Stimulated activated CD8-positive, alpha-beta memory T cell treated with anti-CD3 and anti-CD28 coated beads, Interleukin-7, amount 100 ng/mL, for 1 hour (primary cell): ENCODE data around the gene COL23A1.
"Not testable (repeated sequence)": the region's sequence is repeated elsewhere in the genome, so short reads cannot be mapped to it uniquely, and the experiment has no call there.

Experiments used
- DNase-seq, 2 donors: peaks; one replicate each; pipeline ENCODE4 v3.0.0-alpha.2; 2020; ENCODE audit warnings: low read depth in 2 of 2

COL23A1 gene

DNA sequence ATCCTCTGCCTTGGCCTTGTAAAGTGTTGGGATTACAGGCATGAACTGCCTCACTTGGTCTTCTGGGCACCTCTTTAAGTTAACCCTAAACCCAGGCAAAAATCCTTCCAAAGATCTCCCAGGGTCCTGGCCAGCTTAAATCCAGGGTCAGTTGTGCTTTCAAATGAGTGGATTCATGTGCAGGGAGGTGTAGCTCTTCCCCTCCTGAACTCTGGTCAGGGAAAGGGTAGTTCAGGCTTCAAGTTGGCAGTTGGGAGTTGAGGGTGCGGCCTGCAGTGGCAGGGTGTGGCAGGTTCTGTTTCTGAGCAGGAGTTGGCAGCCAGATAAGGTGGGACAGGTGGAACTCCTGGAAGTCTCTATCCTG, 382.3 kb downstream of the COL23A1 start:
- DNase-seq, result no peak

DNA sequence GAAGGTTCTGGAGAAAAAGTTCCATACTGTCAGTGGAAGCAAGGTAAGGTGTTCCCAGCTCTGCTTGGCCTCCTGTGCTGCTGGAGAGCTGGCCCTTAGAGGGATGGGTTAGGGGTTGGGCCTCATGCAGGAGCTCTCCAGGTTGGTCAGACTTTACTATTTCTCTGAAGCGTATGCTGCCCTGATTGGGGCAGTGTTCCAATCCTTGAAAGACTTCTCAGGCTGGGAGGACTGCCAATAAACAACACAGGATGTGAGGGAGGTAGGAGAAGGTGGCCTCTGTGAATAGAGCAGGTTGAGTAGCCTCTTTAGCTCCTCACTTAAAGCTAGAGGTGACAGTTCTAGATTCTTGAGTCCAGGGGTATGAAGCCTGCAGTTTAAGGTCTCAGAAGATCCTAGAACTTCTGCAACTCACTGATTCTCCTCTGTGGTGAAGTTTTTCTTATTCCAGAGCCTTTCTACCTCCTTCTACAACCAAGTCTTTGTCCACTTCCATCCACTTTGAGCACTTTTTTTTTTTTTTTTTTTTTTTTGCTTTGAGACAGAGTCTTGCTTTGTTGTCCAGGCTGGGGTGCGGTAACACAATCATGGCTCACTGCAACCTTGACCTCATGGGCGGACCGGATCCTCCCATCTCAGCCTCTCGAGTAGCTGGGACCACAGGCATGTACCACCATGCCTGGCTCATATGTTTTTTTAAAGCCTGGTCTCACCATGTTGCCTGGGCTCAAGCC, 382.8 kb downstream of the COL23A1 start:
- DNase-seq, result no peak

DNA sequence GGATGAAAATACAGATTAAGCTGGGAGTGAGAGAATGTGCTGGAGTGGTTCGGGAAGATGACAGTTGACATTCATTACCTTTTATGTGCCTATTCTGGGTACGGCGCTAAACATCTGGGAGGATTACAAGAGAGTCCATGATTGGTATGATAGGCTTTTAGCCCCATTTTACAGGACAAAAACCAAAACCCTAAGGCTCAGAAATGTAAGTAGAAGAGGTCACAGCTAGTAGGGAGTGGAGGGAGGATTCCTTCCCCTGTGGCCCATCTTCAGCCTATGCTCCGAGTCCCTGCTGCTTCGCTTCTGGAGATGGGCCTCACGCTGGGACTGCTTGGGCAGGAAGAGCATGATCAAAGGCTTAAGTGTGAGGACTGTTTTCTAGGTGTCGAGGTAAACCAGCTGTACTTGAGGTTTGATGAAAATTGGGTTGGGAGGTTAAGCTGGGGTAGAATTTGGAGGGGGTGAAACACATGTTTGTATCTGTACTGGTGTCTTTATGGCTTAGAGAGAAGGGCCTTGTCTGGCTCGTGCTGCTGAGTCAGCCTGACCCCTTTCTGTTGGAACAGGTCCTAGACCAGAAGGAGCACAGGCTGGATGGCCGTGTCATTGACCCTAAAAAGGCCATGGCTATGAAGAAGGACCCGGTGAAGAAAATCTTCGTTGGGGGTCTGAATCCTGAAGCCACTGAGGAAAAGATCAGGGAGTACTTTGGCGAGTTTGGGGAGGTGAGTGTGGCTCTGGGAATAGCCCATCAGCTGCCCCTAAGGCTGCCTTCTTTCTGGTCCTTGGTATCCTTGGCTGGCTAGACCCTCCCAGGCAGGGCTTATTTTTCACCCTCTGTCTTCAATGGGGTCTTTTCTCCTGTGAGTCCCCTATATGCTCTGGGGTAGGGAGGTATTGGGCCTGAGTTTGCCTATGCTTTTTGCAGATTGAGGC, 383.8 kb downstream of the COL23A1 start:
- DNase-seq, result no peak

GRCh38 chr5:178205749-178206047, 384.5 kb downstream of the COL23A1 start:
- no peak for DNase-seq

DNA sequence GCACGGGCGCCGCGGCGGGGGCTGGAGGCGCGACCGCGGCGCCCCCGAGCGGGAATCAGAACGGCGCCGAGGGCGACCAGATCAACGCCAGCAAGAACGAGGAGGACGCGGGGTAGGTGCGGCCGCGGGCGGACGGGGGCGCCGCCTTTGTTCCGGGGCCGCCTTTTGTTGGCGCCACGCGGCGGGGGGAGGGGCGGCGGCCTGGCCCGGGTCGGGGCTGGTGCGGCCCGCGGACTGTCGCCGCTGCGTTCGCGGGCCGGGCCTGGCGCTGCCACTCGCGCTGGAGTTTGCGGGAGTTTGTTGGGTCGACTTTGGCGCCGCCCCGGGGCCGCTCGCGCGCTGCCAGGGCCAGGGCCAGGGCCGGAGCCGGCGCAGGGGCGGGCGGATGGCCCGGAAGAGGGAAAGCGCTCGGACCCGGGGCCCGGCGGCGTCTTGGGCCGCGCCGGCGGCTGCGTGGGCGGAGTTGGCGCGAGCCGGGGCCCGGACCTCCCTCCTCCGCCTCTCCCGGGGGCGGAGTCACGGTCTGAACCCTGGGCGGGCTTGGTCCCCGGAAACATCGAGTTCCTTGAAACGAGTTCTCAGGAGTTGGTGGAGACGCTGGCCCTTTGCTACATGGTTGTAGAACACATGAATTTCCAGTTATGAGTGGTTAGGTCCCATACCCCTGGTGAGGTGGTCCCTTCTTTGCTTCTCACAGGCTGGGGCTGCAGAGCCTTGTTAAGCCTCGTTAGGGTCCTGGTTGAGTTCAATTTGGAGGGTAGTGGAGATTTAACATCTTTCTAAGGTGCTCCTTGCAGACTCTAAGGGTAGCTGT, 385.1 kb downstream of the COL23A1 start:
- DNase-seq, result peak; percentile 39 to 51

DNA sequence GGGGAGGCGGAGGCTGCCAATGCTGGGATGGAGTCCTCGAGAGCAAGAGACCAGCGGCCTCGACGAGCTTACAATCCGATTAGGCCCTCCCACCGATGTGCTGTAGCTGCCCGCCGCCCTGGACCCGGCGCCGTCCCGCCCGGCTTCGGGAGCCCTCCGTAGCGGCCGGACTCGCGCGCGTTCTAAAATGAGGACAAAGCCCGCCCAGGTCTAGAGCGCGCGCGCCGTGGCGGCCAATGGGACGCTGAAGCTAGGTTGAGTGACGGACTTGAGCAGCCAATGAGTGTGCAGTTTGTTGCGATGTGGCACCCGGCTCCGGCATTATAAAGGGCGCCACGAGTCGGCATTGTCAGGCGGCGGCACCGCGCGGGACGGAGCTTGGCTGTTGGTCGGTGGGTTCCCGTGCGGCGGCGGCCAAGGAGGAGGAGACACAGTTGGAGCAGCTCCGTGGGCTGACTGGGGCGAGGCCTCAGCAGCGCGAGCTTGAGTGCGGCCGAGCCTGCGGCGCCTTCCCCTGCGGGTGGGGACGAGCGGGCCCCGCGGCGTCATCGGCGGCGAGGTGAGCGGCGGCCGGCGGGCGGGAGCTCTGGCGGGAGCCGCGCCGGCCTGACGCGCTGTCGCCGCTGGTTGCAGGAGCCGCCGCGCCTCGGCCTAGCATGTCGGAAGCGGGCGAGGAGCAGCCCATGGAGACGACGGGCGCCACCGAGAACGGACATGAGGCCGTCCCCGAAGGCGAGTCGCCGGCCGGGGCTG, 385.8 kb downstream of the COL23A1 start, which contains the start of gene HNRNPAB:
HNRNPAB (plus strand) TSS at position 352 of the 753 bp plus-strand sequence; CDS start at position 657, 305 bp downstream.
- peak; percentile 93 to 96 for DNase-seq

DNA sequence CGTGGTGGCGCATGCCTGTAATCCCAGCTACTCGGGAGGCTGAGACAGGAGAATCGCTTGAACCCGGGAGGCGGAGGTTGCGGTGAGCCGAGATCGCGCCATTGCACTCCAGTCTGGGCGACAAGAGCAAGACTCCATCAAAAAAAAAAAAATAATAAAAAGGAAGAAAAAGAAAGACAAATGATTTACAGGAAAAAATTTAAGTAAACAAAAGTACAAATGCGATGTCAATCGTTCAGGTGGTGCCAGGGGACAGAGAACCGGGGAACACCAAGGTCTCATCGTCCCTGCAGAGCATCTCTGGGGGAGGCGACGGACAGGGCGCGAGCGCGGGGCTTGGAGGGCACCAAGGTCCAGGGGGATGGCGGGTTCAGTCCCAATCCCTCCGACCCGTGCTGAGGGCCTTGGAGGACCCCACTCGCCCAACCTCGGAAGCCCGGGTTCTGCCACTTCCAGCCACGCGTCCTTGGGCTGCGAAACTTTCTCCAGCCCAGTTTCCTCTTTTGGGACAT, 386.5 kb downstream of the COL23A1 start:
- no peak for DNase-seq

DNA sequence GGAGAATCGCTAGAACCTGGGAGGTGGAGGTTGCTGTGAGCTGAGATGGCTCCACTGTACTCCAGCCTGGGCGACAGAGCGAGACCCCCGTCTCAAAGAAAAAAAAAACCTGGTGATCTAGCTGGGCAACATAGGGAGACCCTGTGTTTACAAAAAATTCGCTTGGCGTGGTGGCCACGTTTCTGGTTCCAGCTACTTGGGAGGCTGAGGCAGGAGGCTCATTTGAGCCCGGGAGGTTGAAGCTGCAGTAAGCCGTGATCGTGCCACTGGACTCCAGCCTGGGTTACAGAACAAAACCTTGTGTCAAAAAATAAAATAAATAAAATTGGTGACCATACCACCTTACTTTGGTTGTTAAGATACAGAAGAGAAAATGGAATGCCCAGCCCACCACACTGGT, 387.7 kb downstream of the COL23A1 start:
- DNase-seq, result no peak

GRCh38 chr5:178201927-178202235, 388.3 kb downstream of the COL23A1 start:
- DNase-seq, result no peak

GRCh38 chr5:178201221-178201926, 388.8 kb downstream of the COL23A1 start:
- no peak for DNase-seq

DNA sequence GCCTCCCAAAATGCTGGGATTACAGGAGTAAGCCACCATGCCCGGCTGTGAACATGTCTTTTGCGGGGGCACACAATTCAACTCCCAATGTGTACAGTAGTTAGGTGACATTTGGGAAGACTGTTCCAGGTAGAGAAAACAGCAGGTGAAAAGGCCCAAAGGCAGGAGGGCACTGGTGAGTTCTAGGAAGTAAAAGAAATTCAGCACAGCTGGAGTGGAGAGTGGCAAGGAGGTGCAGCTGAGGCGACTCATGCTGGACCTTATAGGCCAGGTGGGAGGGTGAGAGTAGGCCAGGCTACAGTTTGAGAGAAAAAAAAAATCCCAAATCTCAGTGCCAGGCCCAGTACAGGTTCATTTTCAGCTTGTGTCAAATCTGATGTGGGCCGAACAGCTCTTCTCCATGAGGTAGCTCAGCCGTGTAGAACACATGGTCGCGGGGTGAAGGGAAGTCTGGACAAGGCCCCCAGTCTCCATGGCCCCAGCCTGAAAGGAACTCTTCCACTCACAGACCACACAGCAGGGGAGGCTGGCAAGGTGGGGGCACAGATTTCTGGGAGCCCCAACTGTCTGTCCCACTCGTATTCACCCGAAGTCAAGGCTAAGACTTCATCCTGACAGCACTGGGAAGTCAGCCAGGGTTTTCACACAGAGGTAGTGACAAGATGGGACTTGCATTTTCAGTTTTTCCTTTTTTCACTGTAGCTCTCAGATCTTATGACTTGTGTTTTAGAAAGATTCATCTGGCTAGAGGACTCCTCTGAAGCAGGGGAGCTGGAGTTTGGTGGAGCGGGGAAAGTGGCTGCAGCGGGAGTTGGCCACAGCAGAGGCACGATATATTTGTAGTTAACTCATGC, 390.4 kb downstream of the COL23A1 start:
- DNase-seq, result no peak

DNA sequence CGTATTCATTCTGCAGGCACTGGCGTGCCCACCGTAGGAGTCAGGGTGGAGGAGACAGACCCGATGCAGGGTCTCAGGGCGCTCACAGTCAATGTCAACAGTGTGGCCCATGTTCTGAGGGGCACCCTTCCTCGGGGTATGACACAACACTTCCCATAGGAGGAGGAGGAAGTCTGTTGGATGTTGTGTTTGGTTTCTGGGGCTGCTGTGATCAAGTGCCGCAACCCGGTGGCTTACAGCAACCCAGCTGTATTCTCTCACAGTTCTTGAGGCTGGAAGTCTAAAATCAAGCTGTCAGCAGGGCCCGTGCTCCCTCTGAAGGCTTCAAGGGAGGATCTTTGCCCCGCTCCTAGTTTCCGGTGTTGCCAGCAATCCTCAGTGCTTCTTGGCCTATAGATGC, 391.5 kb downstream of the COL23A1 start:
- DNase-seq, result no peak

- not testable (repeated sequence) for DNase-seq
These were observed 392.0 kb downstream of the COL23A1 start for GRCh38 chr5:178198151-178198550.

DNA sequence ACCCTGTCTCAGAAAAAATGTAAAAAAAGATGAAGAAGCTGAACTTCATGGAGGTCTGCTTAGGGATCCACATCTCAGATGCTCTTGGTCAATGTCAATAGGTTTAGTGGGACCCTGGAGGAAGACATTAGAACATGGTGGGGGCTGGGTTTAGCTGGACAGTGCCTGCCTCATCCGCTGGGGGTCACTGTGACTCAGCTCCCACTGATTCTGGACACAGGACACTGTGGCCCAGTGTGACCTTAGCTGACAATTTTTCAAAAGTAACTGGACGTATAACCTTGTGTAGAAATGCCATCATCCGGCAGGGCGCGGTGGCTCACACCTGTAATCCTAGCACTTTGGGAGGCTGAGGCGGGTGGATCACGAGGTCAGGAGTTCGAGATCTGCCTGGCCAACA, 393.2 kb downstream of the COL23A1 start:
- no peak for DNase-seq

DNA sequence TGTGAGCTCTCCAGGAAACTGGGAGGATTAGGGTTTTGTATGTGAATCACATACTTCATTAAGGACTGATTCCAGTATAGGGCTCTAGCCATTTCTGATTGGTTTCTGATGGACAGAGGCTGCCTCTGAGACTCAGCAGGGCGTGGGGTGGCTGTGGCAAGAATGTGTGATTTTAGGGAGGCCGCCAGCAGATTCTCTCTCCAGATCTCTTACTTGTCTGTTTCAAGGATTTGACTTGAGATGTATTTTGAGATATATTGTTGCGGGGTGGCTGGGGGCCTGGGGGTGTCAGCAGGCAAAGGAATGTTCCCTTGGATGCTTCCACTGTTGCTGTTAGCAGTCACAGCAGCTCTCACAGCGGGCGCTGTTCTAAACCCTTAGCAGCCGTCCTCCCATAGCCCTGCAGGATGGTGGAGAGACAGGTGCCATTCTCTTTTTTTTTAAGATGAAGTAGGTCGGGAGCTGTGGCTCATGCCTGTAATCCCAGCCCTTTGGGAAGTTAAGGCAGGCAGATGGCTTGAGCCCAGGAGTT, 393.8 kb downstream of the COL23A1 start:
- no peak for DNase-seq

DNA sequence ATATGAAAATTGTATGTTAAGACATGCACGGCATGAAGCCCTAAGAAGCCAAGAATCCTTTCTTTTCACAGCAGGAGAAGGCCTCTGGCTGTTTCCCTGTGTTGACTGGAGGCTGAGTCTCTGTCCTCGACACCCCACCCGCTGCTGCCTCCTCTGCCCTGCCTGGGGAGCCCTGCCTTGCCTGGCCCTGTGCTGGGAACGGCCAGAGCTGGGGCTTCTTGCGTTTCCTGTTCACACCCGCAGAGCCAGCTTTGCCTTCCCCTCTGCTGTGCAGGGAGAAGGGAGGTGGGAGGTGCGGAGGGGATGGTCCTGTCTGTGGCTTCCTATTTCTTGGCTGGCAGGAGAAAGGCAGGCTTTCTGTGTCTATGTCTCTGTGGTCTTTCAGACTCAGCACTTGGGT, 396.2 kb downstream of the COL23A1 start:
- DNase-seq, result no peak

DNA sequence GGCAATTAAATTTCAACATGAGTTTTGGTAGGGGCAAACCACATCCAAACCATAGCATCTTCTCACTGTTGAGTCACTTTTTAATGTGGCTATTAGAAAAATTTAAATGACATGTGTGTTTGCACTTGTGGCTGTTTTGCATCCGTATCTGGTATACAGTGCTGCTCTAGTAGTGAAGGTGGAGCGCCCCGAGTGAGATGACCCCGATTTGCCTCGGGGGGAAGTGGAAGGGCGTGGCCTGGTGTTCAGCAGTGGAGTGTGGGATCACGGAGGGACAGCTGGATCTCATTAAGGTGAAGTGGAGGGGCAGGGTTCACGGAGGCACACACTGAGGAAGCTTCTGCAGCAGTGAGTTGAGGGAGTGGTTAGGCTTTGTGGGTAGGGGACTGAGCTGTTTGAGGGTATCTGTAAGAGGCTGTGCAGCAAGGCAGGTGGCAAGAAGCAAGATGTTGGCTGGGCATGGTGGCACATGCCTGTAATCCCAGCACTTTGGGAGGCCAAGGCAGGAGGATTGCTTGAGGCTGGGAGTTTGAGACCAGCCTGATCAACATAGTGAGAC, 396.9 kb downstream of the COL23A1 start:
- no peak for DNase-seq

GRCh38 chr5:178192787-178193186, 397.4 kb downstream of the COL23A1 start:
- DNase-seq, result no peak

DNA sequence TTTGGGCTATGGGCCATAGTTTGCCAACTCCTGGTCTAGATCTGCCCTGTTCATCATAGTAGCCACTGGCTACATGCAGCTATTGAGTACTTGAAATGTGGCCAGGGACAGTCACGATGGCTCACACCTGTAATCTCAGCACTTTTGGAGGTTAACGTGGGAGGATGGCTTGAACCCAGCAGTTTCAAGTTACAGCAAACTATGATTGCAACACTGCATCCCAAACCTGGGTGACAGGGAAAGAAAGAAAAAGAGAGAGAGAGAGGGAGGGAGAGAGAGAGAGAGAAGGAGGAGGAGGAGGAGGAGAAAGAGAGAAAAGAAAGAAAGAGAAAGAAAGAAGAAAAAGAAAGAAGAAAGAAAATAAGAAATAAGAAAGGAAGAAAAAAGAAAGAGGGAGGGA, 397.9 kb downstream of the COL23A1 start:
- DNase-seq, result no peak
